Rectal smooth muscle tissue (tissue), 1 donor: ENCODE measurements around the gene SMPD4.
"Not testable (repeated sequence)": the region's sequence is repeated elsewhere in the genome, so short reads cannot be mapped to it uniquely, and the experiment has no call there.

Experiments
- H3K27ac ChIP-seq: one replicate; pipeline ENCODE4 v1.7.0; 2013; ENCODE audit warnings: low read depth, low read length, inconsistent platforms
- H3K27me3 ChIP-seq: one replicate; pipeline ENCODE4 v1.7.0; 2013; ENCODE audit warnings: low read length; ENCODE audit not compliant: control insufficient read depth, insufficient read depth
- H3K36me3 ChIP-seq: one replicate; pipeline ENCODE4 v1.7.0; 2013; ENCODE audit warnings: low read length; ENCODE audit not compliant: control insufficient read depth, insufficient read depth
- H3K4me1 ChIP-seq: one replicate; pipeline ENCODE4 v1.7.0; 2013; ENCODE audit warnings: low read length; ENCODE audit not compliant: control insufficient read depth, insufficient read depth
- H3K4me3 ChIP-seq: one replicate; pipeline ENCODE4 v1.7.0; 2013; ENCODE audit warnings: low read length
- H3K9ac ChIP-seq: one replicate; pipeline ENCODE4 v1.7.0; 2013; ENCODE audit warnings: low read length

Gene SMPD4

DNA sequence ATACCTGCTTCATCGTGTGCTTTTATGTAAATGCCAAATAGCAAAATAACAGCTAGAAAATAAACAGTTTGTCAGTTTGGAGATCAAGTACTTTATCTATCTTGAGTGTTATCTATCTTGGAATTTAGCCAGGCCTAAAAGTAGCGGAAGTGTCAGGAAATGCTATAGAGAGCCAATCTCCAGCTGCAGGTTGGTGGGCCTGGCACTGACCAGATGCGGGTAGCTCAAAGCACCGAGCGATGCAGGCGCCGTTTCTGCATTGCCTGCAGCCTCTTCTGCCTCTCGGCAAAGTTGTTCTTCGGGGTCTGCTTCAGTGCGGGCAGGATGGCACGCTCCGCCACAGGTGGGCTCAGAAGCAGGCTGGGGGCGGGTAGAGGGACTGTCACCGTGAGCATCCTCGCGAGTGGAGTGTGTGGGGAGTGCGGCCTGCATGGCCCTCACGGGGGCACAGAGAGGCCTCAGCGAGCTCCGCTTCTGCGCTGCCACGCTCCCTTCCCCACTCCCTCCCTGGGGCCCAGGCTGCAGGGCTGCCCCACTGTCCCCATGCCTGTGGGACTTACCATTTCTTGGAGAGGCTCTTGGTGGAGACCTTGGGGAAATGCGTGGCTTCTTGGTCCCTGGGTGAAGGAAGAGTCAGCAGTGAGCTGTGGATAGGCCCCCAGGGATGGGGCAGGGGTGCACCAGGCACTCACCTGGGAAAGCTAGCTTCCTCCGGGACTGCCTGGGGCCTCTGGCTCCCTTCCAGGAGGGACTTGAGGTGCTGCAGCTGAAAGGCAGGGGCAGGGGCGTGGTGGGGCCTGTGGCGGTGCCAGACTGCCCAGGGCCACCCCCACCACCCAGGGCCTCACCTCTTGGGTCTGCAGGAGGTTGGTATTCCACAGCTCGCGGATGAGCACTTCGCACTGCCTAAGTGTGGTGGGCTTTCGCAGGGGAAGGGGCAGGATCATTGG, 41.8 kb downstream of the SMPD4 start:
- H3K27me3 ChIP-seq, H3K9ac ChIP-seq, H3K27ac ChIP-seq, H3K4me1 ChIP-seq, H3K4me3 ChIP-seq, H3K36me3 ChIP-seq: not testable (repeated sequence)

DNA sequence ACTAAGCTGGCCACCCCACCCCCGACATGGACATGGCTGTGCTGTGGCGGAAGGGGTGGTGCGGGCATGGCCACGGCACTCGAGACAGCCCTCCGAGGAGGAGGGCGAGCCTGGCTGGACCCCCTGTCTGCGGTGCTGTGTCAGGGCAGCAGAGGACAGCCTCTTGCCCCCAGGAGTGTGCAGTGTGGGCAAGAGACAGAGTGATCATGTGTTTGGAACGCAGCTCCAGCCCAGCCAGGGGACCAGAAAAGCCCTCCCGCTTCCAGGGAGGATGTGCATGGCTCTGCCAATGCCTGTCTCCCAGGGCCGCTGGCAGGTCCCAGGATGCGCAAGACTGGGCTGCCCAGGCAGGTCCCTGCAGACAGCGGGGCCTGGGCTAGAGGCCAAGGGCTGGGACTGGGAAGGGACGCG, 42.6 kb downstream of the SMPD4 start:
- H3K9ac ChIP-seq, H3K27ac ChIP-seq, H3K27me3 ChIP-seq, H3K36me3 ChIP-seq, H3K4me1 ChIP-seq, H3K4me3 ChIP-seq: not testable (repeated sequence)

DNA sequence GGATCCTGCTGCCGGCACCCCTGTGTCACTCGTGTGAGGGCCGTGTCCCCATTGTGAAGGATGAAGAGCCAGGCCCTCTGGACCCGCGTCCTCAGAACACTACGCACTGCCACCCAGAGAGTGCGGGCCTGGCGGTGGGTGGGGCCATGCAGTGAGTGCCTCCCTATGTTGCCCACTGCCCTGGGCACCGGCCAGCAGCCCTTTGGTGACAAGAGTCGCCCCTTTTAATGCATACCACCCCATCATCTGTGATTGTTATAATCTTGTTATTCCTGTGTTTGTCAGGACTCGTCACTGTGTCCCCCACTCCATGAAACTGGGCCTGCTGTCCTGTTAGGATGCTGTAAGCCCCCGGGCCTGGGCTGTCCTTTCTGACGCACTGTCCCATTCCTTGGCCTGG, 43.1 kb downstream of the SMPD4 start:
- H3K4me3 ChIP-seq, H3K9ac ChIP-seq, H3K27me3 ChIP-seq, H3K36me3 ChIP-seq, H3K27ac ChIP-seq, H3K4me1 ChIP-seq: not testable (repeated sequence)

DNA sequence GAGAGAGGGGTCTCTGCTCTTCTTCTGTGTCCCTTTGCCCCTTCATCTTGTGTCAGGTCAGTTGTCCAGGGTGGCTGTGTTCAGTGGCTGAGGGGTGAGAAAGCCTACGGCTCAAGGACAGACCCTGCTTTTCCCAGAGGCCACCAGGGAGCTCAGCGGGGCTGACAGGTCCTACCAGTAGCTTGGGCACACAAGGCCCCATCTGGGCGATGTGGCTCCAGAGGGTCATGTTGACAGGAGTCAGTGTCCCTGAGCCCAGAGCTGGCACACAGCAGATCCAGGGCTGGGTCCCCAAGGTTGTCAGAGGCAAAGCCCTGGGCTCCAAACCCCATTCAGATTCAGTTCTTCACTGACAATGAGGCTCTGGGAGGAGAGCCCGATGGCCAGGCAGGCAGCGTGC, 44.3 kb downstream of the SMPD4 start:
- H3K27me3 ChIP-seq, H3K4me3 ChIP-seq, H3K9ac ChIP-seq, H3K36me3 ChIP-seq, H3K4me1 ChIP-seq, H3K27ac ChIP-seq: not testable (repeated sequence)

DNA sequence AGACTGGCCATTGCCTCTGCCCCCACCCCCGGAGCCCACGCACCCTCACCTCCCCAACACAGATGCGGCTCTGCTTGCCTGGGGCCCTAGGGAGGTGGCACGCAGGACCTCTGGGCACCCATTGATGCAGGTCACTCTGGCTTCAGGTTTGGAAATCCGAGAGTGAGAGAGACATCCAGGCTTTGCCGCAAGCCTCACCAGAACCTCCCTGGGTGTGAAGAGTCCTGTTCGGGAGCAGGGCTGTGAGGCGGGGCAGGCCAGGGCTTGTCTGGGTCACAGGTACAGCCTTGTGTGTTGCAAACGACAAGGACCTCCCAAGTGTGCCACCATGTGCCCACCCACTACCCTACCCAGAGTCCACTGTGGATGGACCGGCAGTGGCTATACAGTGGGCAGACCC, 44.9 kb downstream of the SMPD4 start:
- not testable (repeated sequence) for H3K36me3 ChIP-seq, H3K27ac ChIP-seq, H3K9ac ChIP-seq, H3K4me3 ChIP-seq, H3K4me1 ChIP-seq, H3K27me3 ChIP-seq

DNA sequence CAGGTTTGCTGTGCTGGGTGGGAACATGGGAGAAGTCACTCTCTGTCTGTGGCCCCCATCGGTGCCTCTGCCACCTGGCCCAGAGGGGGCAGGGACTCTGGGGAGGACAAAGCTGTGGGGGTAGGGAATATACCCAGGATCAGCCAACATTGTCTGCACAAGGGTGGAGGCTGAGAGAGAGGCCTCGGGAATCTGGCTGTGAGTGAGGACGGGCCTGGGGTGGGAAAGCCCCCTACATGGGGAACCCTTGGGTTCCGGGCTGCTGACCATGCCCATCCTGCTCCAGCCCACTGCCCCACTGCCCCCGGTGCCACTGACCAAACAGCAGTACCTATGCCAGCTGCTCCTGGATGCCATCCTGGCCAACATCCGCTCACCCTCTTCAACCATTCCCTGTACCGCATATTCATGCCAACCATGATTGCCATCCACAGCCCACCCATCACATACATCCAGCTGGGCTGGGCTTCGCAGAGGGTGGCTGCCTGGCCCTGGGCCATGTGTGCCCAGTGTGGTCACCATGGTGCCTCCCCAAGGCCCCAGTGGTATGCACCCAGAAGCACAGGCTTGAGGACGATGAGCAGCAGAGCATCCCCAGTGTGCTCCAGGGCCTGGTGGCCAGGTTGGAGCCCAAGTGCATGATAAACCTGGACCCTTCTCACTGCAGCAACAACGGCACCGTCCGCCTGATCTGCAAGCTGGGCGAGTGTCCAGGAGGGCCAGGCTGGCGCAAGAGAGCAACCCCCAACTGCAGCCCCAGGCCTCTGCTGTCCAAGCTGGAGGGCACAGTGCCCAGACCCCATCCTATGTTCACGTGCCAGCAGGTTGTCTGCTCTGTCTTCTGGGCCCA, 45.5 kb downstream of the SMPD4 start:
- no peak overlapping the region for H3K4me3 ChIP-seq
- H3K9ac ChIP-seq: no peak overlapping the region
- no peak overlapping the region for H3K27ac ChIP-seq
- no peaks in the 10 kb centered on the region for H3K36me3 ChIP-seq
- no peaks in the 10 kb centered on the region for H3K27me3 ChIP-seq
- H3K4me1 ChIP-seq: no peaks in the 10 kb centered on the region

DNA sequence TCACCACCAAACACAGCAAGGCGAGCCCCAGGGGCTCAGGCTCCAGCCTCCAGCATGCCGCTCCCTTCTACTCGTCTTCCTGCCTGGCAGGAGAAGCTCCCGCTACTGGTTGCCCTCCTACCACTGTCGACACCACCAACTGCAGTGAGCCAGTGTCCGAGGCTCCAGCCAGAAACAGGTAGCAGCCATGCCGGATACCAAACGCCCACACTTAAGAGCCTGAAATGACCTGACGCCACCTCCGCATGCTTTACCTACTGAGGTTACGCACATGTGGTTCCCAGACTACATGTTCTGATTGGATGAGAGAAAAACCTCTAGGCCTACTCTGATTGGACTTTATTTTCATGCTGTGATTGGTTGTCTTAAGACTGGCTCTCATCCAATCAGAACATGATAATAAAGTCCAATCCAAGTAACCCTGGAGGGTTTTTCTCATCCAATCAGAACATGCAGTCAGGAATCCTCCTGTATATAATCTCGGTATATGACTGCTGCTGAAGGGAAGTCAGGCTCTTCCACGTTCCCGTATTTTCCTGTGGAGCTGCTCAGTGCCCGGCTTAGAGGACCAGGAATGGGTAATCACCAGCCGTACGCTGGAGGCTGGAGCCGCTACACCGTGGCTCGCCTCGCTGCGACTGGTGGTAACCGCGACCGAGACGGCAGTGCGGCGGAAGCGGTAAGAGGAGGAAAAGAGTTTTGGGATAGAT, 52.1 kb downstream of the SMPD4 start, which contains the start of gene POTEF:
Gene POTEF, minus strand, starts transcription at position 103 of the 710 bp plus-strand sequence. CDS start 8,707 bp downstream, outside the sequence.
- H3K36me3 ChIP-seq, H3K9ac ChIP-seq, H3K27me3 ChIP-seq, H3K4me1 ChIP-seq, H3K4me3 ChIP-seq, H3K27ac ChIP-seq: not testable (repeated sequence)

DNA sequence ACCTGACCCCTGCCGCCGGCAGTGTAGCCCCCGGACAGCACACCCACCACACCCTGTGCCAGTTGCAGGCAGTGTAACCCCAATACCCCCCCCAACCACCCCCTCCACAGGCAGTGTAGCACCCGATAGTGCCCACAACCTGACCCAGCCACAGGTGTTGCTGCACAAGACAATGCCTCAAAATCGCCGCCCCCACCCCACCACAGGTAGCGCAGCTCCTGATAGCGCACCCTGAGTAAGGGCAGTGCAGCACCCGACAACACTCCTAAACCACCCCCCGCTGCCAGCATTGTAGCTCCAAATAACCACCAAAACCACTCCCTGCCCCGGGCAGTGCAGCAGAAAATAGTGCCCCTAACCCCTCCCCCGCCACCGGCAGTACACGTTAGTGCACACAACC, 52.9 kb downstream of the SMPD4 start:
- not testable (repeated sequence) for H3K4me1 ChIP-seq, H3K27ac ChIP-seq, H3K27me3 ChIP-seq, H3K9ac ChIP-seq, H3K4me3 ChIP-seq, H3K36me3 ChIP-seq

DNA sequence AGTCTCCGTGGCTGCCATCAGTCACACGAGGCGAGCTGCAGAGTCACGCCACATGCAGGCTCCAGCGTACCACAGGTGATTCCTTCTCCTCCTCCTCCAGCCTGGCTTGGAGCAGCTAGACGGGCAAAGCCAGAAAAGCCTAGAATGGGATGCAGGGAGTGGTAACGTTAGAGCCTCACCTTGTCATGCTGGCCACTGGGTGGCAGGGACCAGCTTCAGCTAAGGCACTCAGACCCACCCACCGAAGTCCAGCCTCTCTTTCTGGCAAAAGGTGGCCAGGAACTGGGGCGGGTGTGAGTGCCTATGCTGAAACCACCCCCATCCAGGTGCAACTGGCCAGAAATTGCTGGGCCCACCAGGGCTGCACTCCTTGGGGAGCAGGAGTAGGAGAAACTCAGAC, 53.7 kb downstream of the SMPD4 start:
- not testable (repeated sequence) for H3K36me3 ChIP-seq, H3K4me1 ChIP-seq, H3K27ac ChIP-seq, H3K27me3 ChIP-seq, H3K4me3 ChIP-seq, H3K9ac ChIP-seq

DNA sequence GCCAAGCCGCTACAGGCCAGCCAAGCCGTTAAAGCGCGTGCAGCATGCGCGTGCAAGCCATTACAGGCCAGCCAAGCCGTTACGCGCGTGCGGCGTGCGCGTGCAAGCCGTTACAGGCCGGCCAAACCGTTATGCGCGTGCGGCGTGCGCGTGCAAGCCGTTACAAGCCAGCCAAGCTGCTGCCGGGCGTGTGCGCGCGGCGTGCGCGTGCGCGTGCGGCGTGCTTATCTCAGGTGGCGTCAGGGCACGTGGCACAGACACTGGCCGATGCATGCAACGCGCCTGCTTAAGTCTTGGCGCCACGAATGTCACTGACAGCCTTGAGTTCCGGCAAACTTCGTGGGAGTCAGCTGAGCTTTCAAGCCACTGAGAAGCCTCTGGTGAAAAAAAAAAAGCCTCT, 60.5 kb downstream of the SMPD4 start:
- not testable (repeated sequence) for H3K27ac ChIP-seq, H3K9ac ChIP-seq, H3K36me3 ChIP-seq, H3K27me3 ChIP-seq, H3K4me1 ChIP-seq, H3K4me3 ChIP-seq

DNA sequence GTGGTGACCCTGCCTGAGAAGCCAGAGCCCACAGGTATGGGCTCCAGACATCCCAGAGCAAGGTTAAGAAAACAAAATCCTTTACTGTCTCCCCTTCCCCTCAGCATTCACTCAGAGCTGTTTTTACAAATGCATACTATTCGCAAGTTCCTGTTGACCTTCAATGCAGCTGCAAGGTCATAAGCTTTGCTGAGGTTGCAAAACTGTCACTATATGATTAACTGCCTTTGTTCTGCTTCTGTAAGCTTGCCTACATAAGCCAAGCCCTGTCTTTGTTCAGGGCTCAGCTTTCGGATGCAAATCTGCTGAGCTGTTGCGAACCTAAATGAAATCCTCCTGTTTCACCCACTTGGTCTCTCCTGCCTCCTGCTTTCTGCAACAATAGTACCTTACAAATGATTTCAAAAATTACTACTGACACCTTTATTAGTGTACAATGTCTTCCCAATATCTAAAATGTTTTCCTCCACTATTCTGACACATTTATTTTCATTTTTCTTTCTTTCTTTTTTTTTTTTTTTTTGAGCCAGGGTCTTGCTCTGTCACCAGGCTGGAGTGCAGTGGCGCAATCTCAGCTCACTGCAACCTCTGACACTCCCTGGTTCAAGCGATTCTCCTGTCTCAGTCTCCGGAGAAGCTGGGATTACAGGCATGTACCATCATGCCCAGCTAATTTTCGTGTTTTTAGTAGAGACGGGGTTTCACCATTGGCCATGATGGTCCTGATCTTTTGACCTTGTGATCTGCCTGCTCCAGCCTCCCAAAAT, 78.6 kb downstream of the SMPD4 start:
- H3K9ac ChIP-seq, H3K27ac ChIP-seq, H3K36me3 ChIP-seq, H3K4me1 ChIP-seq, H3K4me3 ChIP-seq, H3K27me3 ChIP-seq: not testable (repeated sequence)
